ENCODE data around the gene ABCA7.

Gene ABCA7, protein sequence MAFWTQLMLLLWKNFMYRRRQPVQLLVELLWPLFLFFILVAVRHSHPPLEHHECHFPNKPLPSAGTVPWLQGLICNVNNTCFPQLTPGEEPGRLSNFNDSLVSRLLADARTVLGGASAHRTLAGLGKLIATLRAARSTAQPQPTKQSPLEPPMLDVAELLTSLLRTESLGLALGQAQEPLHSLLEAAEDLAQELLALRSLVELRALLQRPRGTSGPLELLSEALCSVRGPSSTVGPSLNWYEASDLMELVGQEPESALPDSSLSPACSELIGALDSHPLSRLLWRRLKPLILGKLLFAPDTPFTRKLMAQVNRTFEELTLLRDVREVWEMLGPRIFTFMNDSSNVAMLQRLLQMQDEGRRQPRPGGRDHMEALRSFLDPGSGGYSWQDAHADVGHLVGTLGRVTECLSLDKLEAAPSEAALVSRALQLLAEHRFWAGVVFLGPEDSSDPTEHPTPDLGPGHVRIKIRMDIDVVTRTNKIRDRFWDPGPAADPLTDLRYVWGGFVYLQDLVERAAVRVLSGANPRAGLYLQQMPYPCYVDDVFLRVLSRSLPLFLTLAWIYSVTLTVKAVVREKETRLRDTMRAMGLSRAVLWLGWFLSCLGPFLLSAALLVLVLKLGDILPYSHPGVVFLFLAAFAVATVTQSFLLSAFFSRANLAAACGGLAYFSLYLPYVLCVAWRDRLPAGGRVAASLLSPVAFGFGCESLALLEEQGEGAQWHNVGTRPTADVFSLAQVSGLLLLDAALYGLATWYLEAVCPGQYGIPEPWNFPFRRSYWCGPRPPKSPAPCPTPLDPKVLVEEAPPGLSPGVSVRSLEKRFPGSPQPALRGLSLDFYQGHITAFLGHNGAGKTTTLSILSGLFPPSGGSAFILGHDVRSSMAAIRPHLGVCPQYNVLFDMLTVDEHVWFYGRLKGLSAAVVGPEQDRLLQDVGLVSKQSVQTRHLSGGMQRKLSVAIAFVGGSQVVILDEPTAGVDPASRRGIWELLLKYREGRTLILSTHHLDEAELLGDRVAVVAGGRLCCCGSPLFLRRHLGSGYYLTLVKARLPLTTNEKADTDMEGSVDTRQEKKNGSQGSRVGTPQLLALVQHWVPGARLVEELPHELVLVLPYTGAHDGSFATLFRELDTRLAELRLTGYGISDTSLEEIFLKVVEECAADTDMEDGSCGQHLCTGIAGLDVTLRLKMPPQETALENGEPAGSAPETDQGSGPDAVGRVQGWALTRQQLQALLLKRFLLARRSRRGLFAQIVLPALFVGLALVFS (N-terminal part only)

DNA sequence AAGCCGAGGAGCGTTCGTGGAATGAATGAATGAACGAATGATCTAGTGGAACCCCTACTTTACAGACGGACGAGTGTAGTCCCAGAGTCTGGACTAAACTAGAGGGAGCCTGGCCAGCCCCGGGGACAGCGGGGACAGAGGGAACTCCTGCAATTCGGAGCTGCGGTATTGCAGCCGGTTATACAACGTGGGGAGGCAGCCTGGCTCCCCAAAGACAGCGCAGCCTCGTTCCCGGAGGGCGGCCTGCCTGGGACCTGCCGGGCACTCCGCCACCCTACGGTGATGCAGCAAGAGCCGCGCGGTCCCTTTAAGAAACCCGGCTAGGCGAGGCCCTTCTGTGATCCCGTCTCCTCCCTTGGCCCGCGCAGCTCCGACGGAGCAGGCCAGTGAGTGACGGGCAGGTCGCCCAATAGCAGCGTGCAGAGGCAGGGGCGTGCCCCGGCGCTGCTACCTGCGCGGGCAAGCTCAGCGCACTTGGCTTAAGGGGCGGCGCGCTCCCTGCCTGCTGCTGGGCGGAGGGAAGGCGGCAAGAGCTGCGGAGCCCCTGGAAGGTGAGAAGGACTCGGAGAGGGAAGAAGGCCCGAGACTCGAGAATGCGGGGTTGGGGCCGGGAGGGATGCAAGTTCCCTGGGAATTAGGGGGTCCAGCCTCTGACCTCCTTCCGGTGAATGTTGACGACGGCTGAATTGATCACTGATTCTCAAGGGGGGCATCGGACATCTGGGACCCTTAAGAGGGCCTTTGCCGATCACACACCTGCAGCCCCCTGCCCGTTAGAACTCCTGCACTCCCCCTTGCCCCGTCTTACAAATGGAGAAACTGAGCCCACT lies at the start of gene ABCA7:
Gene ABCA7 (plus strand): TSS at position 462 of the 830 bp plus-strand sequence. CDS start 1,255 bp downstream, outside the sequence.
- Histone ChIP-seq H3K27ac (peak within 1 kb of the TSS; percentile 3), H3K4me2 (ENCODE audit: low read length) (peak within 1 kb of the TSS; percentile 77), H3K27me3 (ENCODE audit: control insufficient read depth, insufficient read depth, low read length) (no peaks in the 10 kb centered on the region), H3K4me3 (ENCODE audit: low read depth, low read length) (peak within 1 kb of the TSS; percentile 63), H3K4me1 (peaks cover 5% of the 10 kb centered on the region), H3K79me2 (no peaks in the 10 kb centered on the region), H3K36me3 (ENCODE audit: control insufficient read depth, insufficient read depth, low read length) (no peaks in the 10 kb centered on the region), H2AFZ (peak within 1 kb of the TSS; percentile 71), H3K9me3 (ENCODE audit: control insufficient read depth, low read length) (no peaks in the 10 kb centered on the region), H3K9ac (no peak within 1 kb of the TSS)
- TF ChIP-seq, protein P1, sequence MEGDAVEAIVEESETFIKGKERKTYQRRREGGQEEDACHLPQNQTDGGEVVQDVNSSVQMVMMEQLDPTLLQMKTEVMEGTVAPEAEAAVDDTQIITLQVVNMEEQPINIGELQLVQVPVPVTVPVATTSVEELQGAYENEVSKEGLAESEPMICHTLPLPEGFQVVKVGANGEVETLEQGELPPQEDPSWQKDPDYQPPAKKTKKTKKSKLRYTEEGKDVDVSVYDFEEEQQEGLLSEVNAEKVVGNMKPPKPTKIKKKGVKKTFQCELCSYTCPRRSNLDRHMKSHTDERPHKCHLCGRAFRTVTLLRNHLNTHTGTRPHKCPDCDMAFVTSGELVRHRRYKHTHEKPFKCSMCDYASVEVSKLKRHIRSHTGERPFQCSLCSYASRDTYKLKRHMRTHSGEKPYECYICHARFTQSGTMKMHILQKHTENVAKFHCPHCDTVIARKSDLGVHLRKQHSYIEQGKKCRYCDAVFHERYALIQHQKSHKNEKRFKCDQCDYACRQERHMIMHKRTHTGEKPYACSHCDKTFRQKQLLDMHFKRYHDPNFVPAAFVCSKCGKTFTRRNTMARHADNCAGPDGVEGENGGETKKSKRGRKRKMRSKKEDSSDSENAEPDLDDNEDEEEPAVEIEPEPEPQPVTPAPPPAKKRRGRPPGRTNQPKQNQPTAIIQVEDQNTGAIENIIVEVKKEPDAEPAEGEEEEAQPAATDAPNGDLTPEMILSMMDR (IDR thresholded peaks at IDR 0.05): no peak

DNA sequence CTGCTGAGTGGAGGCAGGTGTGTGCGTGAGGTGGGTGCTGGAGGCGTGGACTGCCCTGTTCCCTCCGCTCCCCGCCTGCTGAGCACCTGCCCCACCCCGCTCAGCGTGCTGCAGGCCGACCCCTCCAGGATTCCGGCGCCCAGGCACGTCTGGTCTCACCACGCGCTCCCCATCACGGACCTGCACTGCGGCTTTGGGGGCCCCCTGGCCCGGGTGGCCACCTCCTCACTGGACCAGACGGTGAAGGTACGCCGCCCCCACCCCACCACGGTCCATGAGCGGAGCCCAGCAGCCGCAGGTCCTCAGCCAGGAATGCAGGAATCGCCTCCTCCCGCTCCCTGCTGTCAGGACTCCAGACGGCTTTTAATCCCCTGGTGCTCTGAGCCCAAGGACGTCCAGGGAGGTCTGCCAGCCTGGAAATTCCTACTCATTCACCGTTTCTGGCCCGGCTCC lies 49.8 kb upstream of the ABCA7 start:
- Histone ChIP-seq H3K27me3 (ENCODE audit: control insufficient read depth, insufficient read depth, low read length) (no peaks in the 10 kb centered on the region), H3K9ac (no peak overlapping the region), H3K4me2 (ENCODE audit: low read length) (no peak overlapping the region), H2AFZ (no peak overlapping the region), H3K36me3 (ENCODE audit: control insufficient read depth, insufficient read depth, low read length) (no peaks in the 10 kb centered on the region), H3K27ac (no peak overlapping the region), H3K4me3 (ENCODE audit: low read depth, low read length) (no peak overlapping the region), H3K4me1 (no peaks in the 10 kb centered on the region), H3K79me2 (no peaks in the 10 kb centered on the region), H3K9me3 (ENCODE audit: control insufficient read depth, low read length) (no peaks in the 10 kb centered on the region)
- TF ChIP-seq, protein P1 (IDR thresholded peaks at IDR 0.05): no peak

DNA sequence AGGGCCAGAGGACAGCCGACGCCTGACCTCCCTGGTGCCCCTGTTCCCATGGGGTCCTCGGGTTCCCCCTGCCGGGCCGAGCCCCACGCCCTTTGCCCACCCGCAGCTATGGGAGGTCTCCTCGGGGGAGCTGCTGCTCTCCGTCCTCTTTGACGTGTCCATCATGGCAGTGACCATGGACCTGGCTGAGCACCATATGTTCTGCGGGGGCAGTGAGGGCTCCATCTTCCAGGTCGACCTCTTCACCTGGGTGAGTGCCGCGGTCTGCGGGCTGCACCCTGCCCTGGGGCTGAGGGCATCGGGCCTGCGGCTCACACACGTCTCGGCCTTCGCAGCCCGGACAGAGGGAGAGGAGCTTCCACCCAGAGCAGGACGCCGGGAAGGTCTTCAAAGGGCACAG lies 49.2 kb upstream of the ABCA7 start:
- H2AFZ ChIP-seq: no peak overlapping the region
- H3K4me1 ChIP-seq: no peaks in the 10 kb centered on the region
- no peaks in the 10 kb centered on the region for H3K27me3 ChIP-seq (ENCODE audit: control insufficient read depth, insufficient read depth, low read length)
- TF ChIP-seq, protein P1 (IDR thresholded peaks at IDR 0.05): no peak
- no peak overlapping the region for H3K27ac ChIP-seq
- H3K79me2 ChIP-seq: no peaks in the 10 kb centered on the region
- H3K4me2 ChIP-seq (ENCODE audit: low read length): no peak overlapping the region
- H3K9me3 ChIP-seq (ENCODE audit: control insufficient read depth, low read length): no peaks in the 10 kb centered on the region
- H3K4me3 ChIP-seq (ENCODE audit: low read depth, low read length): no peak overlapping the region
- no peak overlapping the region for H3K9ac ChIP-seq
- H3K36me3 ChIP-seq (ENCODE audit: control insufficient read depth, insufficient read depth, low read length): no peaks in the 10 kb centered on the region

DNA sequence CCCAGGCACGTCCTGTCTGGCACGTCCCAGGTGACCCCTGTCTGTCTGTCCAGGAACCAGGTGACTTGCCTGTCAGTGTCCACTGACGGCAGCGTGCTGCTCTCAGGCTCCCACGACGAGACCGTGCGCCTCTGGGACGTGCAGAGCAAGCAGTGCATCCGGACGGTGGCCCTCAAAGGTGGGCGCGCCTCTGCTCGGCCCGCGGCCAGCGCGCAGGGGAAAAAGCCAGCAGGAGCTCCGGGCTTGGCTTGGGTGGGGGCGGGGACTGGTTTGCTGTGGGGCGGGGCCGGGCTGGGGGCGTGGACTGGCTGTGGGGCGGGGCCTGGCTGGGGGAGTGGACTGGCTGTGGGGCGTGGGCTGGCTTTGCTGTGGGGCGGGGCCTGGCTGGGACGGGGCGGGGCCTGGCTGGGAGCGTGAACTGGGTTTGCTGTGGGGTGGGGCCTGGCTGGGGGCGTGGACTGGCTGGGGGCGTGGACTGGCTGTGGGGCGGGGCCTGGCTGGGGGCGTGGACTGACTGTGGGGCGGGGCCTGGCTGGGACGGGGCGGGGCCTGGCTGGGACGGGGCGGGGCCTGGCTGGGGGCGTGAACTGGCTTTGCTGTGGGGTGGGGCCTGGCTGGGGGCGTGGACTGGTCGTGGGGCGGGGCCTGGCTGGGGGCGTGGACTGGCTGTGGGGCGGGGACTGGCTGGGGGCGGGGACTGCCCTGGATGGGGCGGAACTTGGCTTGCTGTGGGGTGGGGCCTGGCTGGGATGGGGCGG lies 48.6 kb upstream of the ABCA7 start:
- Histone ChIP-seq H3K4me3 (ENCODE audit: low read depth, low read length) (no peak overlapping the region), H3K27ac (no peak overlapping the region), H3K9ac (no peak overlapping the region), H3K4me1 (peaks cover 3% of the 10 kb centered on the region), H3K27me3 (ENCODE audit: control insufficient read depth, insufficient read depth, low read length) (no peaks in the 10 kb centered on the region), H3K79me2 (no peaks in the 10 kb centered on the region), H3K9me3 (ENCODE audit: control insufficient read depth, low read length) (no peaks in the 10 kb centered on the region), H3K4me2 (ENCODE audit: low read length) (no peak overlapping the region), H3K36me3 (ENCODE audit: control insufficient read depth, insufficient read depth, low read length) (no peaks in the 10 kb centered on the region), H2AFZ (no peak overlapping the region)
- TF ChIP-seq, protein P1 (IDR thresholded peaks at IDR 0.05): no peak
